GM19193 (cell line): ENCODE data around the gene ERLIN1.

Experiments used
- POLR2A ChIP-seq: IDR thresholded peaks from 4 replicates; pipeline ENCODE4 v1.6.1; 2011; ENCODE audit not compliant: insufficient read depth, insufficient read length; ENCODE audit errors: extremely low read depth

ERLIN1 gene

GRCh38 chr10:100185364-100186252 lies at the start of gene ERLIN1:
Gene ERLIN1 (minus strand): TSS chr10:100186029. CDS start chr10:100185626, 403 bp downstream.
- TF ChIP-seq POLR2A = peak; percentile 80

- no peak for TF ChIP-seq POLR2A
Observed at GRCh38 chr10:100232101-100232500, 46.3 kb upstream of the ERLIN1 start.

GRCh38 chr10:100229819-100230422 lies 44.1 kb upstream of the ERLIN1 start:
- no peak for TF ChIP-seq POLR2A

GRCh38 chr10:100223879-100224278 lies 38.0 kb upstream of the ERLIN1 start:
- no peak for TF ChIP-seq POLR2A

GRCh38 chr10:100222529-100222928 lies 36.7 kb upstream of the ERLIN1 start:
- no peak for TF ChIP-seq POLR2A

GRCh38 chr10:100216006-100216405 lies 30.2 kb upstream of the ERLIN1 start:
- TF ChIP-seq POLR2A = no peak

GRCh38 chr10:100209303-100209702 lies 23.5 kb upstream of the ERLIN1 start:
- TF ChIP-seq POLR2A = no peak

- no peak for TF ChIP-seq POLR2A
Observed at GRCh38 chr10:100208276-100208675, 22.4 kb upstream of the ERLIN1 start.

- TF ChIP-seq POLR2A = no peak
Observed at GRCh38 chr10:100204370-100204769, 18.5 kb upstream of the ERLIN1 start.

- TF ChIP-seq POLR2A = no peak
Observed at GRCh38 chr10:100201549-100201948, 15.7 kb upstream of the ERLIN1 start.

- no peak for TF ChIP-seq POLR2A
Observed at GRCh38 chr10:100194711-100195110, 8.9 kb upstream of the ERLIN1 start.

GRCh38 chr10:100192350-100192749 lies 6.5 kb upstream of the ERLIN1 start:
- TF ChIP-seq POLR2A = no peak

- TF ChIP-seq POLR2A = peak; percentile 16
Observed at GRCh38 chr10:100186253-100187212, 704 bp upstream of the ERLIN1 start.

GRCh38 chr10:100184840-100185239 lies 989 bp downstream of the ERLIN1 start:
- no peak for TF ChIP-seq POLR2A

- TF ChIP-seq POLR2A = no peak
Observed at GRCh38 chr10:100184426-100184825, 1.4 kb downstream of the ERLIN1 start.
